ENCODE data around the gene PTMS. TPM values are rescaled to one million over a fixed set of nuclear protein-coding genes. Genes with fewer than 3 reads are reported as not detected.

PTMS gene
- 593 to 907 TPM (median 774 TPM) in 5 replicates for total RNA-seq (2022; extraction: Qiagen RNA extraction; ENCODE audit: low read depth)

GRCh38 chr12:6765634-6766581, at the start of gene PTMS:
PTMS (plus strand) TSS chr12:6766363; CDS start chr12:6766706, 343 bp downstream.

GRCh38 chr12:6723607-6724408, 42.4 kb upstream of the PTMS start, which contains the start of gene COPS7A:
COPS7A (plus strand) TSS chr12:6724046; CDS start chr12:6724657, 611 bp downstream.

GRCh38 chr12:6752921-6753771, 13.0 kb upstream of the PTMS start, which contains the start of gene MLF2:
MLF2 (minus strand) TSS chr12:6753141; CDS start chr12:6752334, 807 bp downstream.

DNA sequence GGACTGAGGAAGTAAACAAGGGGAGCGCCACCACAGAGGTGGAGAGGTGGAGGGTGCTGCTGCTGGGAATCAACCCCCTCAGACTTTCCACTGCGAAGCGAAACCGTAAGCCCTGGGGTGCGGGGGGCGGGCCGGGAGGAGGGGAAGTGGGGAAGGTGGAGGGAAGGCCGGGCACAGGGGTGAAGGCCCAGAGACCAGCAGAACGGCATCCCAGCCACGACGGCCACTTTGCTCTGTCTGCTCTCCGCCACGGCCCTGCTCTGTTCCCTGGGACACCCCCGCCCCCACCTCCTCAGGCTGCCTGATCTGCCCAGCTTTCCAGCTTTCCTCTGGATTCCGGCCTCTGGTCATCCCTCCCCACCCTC, 6.2 kb downstream of the PTMS start, which contains the start of gene LAG3:
TSS of gene LAG3 (plus strand) at position 190 of the 365 bp plus-strand sequence. CDS start 333 bp downstream, outside the sequence.

GRCh38 chr12:6788972-6789924, 23.1 kb downstream of the PTMS start, which contains the start of gene CD4:
CD4 (plus strand) TSS chr12:6789528; CDS start chr12:6800139, 10,611 bp downstream.

Other genes starting within 250 kb of the PTMS start
- gene GAPDH, start 231.8 kb upstream of the PTMS start, total RNA-seq (2022; extraction: Qiagen RNA extraction; ENCODE audit: low read depth) = 6,831 to 9,120 TPM (median 8,658 TPM) in 5 replicates
- 1.9 to 3.4 TPM (median 2.1 TPM) in 5 replicates for gene IFFO1, start 210.3 kb upstream of the PTMS start, total RNA-seq (2022; extraction: Qiagen RNA extraction; ENCODE audit: low read depth)
- 96.4 to 107 TPM (median 104 TPM) in 5 replicates for gene NOP2, start 198.1 kb upstream of the PTMS start, total RNA-seq (2022; extraction: Qiagen RNA extraction; ENCODE audit: low read depth)
- 64.0 to 70.4 TPM (median 64.3 TPM) in 5 replicates for gene CHD4, start 159.0 kb upstream of the PTMS start, total RNA-seq (2022; extraction: Qiagen RNA extraction; ENCODE audit: low read depth)
- 0.55 to 0.97 TPM (median 0.65 TPM) in 5 replicates for gene LPAR5, start 130.4 kb upstream of the PTMS start, total RNA-seq (2022; extraction: Qiagen RNA extraction; ENCODE audit: low read depth)
- 0.19 to 0.24 TPM (median 0.19 TPM) in 3 of 5 replicates, not detected in the others for gene ACRBP, start 118.9 kb upstream of the PTMS start, total RNA-seq (2022; extraction: Qiagen RNA extraction; ENCODE audit: low read depth)
- 11.2 to 16.5 TPM (median 14.6 TPM) in 5 replicates for gene ING4, start 103.2 kb upstream of the PTMS start, total RNA-seq (2022; extraction: Qiagen RNA extraction; ENCODE audit: low read depth)
- 50.8 to 60.2 TPM (median 56.8 TPM) in 5 replicates for gene ZNF384, start 77.0 kb upstream of the PTMS start, total RNA-seq (2022; extraction: Qiagen RNA extraction; ENCODE audit: low read depth)
- 0.95 to 1.5 TPM (median 0.97 TPM) in 5 replicates for gene PIANP, start 65.5 kb upstream of the PTMS start, total RNA-seq (2022; extraction: Qiagen RNA extraction; ENCODE audit: low read depth)
- gene COPS7A, start 42.3 kb upstream of the PTMS start, total RNA-seq (2022; extraction: Qiagen RNA extraction; ENCODE audit: low read depth) = 48.9 to 55.9 TPM (median 52.8 TPM) in 5 replicates
- gene MLF2, start 13.2 kb upstream of the PTMS start, total RNA-seq (2022; extraction: Qiagen RNA extraction; ENCODE audit: low read depth) = 261 to 319 TPM (median 311 TPM) in 5 replicates
- gene LAG3, start 6.2 kb downstream of the PTMS start, total RNA-seq (2022; extraction: Qiagen RNA extraction; ENCODE audit: low read depth) = 0.94 to 2.1 TPM (median 1.5 TPM) in 5 replicates
- gene CD4, start 23.2 kb downstream of the PTMS start, total RNA-seq (2022; extraction: Qiagen RNA extraction; ENCODE audit: low read depth) = not detected in 5 replicates
- gene GPR162, start 55.5 kb downstream of the PTMS start, total RNA-seq (2022; extraction: Qiagen RNA extraction; ENCODE audit: low read depth) = 0.27 to 1.1 TPM (median 0.61 TPM) in 5 replicates
- gene P3H3, start 62.0 kb downstream of the PTMS start, total RNA-seq (2022; extraction: Qiagen RNA extraction; ENCODE audit: low read depth) = 19.6 to 28.9 TPM (median 27.4 TPM) in 5 replicates
- 0.96 to 1.9 TPM (median 1.8 TPM) in 5 replicates for gene GNB3, start 74.6 kb downstream of the PTMS start, total RNA-seq (2022; extraction: Qiagen RNA extraction; ENCODE audit: low read depth)
- gene CDCA3, start 84.9 kb downstream of the PTMS start, total RNA-seq (2022; extraction: Qiagen RNA extraction; ENCODE audit: low read depth) = 70.8 to 86.2 TPM (median 80.8 TPM) in 5 replicates
- 69.7 to 80.0 TPM (median 72.6 TPM) in 5 replicates for gene USP5, start 85.8 kb downstream of the PTMS start, total RNA-seq (2022; extraction: Qiagen RNA extraction; ENCODE audit: low read depth)
- gene TPI1, start 101.2 kb downstream of the PTMS start, total RNA-seq (2022; extraction: Qiagen RNA extraction; ENCODE audit: low read depth) = 1,472 to 1,683 TPM (median 1,669 TPM) in 5 replicates
- 30.1 to 40.4 TPM (median 37.5 TPM) in 5 replicates for gene SPSB2, start 106.9 kb downstream of the PTMS start, total RNA-seq (2022; extraction: Qiagen RNA extraction; ENCODE audit: low read depth)
- 16.6 to 18.7 TPM (median 17.2 TPM) in 5 replicates for gene LRRC23, start 138.5 kb downstream of the PTMS start, total RNA-seq (2022; extraction: Qiagen RNA extraction; ENCODE audit: low read depth)
- gene ENO2, start 148.2 kb downstream of the PTMS start, total RNA-seq (2022; extraction: Qiagen RNA extraction; ENCODE audit: low read depth) = 38.6 to 40.3 TPM (median 40.0 TPM) in 5 replicates
- 54.4 to 77.3 TPM (median 73.9 TPM) in 5 replicates for gene ATN1, start 161.6 kb downstream of the PTMS start, total RNA-seq (2022; extraction: Qiagen RNA extraction; ENCODE audit: low read depth)
- gene RNU7-1, start 177.5 kb downstream of the PTMS start, total RNA-seq (2022; extraction: Qiagen RNA extraction; ENCODE audit: low read depth) = not detected in 5 replicates
- gene C12orf57, start 177.7 kb downstream of the PTMS start, total RNA-seq (2022; extraction: Qiagen RNA extraction; ENCODE audit: low read depth) = 300 to 340 TPM (median 314 TPM) in 5 replicates
- 8.6 to 14.0 TPM (median 11.0 TPM) in 5 replicates for gene PTPN6, start 185.0 kb downstream of the PTMS start, total RNA-seq (2022; extraction: Qiagen RNA extraction; ENCODE audit: low read depth)
- gene PHB2, start 204.3 kb downstream of the PTMS start, total RNA-seq (2022; extraction: Qiagen RNA extraction; ENCODE audit: low read depth) = 324 to 339 TPM (median 332 TPM) in 5 replicates
- gene EMG1, start 204.6 kb downstream of the PTMS start, total RNA-seq (2022; extraction: Qiagen RNA extraction; ENCODE audit: low read depth) = 63.3 to 71.8 TPM (median 66.5 TPM) in 5 replicates